HL-60 (cell line): ENCODE measurements around the gene LHX5.

Experiments used
- POLR2AphosphoS5 ChIP-seq: IDR thresholded peaks from 2 replicates; pipeline ENCODE4 v1.6.1; 2012; ENCODE audit warnings: low read depth
- REST ChIP-seq: IDR thresholded peaks from 2 replicates; pipeline ENCODE4 v1.6.1; 2012; ENCODE audit warnings: low read depth; ENCODE audit not compliant: insufficient replicate concordance

DNA sequence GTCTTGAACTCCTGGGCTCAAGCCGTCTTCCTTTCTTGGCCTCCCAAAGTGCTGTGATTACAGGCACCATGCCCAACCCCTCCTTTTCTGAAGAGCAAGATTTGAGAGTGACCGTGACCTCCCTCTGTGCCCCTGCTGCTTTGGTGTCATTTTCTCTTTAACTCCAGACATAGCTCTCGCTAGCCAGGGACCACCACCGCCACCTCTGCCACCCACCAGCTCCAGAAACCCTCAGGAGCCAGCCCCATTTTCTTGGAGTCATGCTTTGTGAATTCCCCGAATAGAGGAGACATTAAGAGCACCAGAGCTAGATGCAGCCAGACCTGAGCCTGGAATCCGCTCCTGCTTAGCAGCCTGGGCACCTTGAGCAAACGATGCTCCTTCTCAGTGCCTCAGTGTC is 31.3 kb downstream of the LHX5 start:
- TF ChIP-seq POLR2AphosphoS5, result no peak
- TF ChIP-seq REST, result no peak
